Measurements from ENCODE around the gene GET4. TPM values are rescaled to one million over a fixed set of nuclear protein-coding genes. Genes with fewer than 3 reads are reported as not detected.
A peak's percentile ranks its signal among the peaks of the same experiment; 100 is the strongest.

GET4 gene
- total RNA-seq, 6 experiments from 2014 or later = 15.6 to 38.3 (median 28.3) TPM

DNA sequence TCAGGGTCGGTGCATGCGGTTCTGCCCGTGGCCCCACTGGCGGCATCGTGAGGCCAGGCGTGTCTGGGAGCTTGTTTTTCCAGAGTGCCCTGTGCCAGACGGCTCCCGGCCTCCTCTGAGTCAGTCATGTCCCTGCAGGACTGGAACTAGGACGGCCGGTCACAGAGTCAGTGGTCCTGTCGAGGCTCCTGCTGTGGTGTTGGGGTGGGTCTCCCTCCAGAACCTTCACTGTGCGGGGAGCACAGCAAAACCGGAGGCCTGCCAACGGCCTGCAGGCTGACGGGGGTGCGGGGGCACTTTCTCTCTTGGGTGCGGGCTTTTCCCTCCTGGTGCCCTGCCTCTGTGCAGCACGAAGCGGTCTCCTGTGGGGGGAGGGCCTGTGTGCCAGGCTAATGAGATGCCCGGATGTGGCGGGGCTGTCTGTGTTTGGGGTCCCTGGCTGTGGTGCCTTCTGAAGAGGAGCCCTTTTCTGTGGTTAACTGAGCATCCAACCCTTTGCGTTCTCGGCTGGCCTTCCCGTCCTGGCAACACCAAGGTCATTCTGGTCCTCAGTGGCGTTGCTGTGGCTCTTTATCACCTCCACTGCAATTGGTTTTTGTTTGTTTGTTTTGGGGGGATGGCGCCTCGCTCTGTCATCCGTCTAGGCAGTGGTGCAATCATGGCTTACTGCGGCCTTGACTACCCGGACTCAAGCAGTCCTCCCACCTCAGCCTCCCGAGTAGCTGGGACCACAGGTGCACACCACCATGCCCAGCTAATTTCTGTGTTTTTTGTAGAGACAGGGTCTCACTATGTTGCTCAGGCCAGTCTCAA is 8.0 kb downstream of the GET4 start:
- Histone ChIP-seq H3K36me3 (peaks cover 0 to 30% (median 9%) of the 10 kb centered on the region in 4 donors), H3K9me3 (no peaks in the 10 kb centered on the region), H3K27me3 (no peaks in the 10 kb centered on the region), H3K4me1 (peaks cover 0 to 81% (median 19%) of the 10 kb centered on the region in 4 donors), H3K27ac (peak overlapping the region in 1 of 3 donors; percentile 12), H3K4me3 (no peak overlapping the region)
- DNase-seq (peak in 2 of 3 donors; percentile 35 to 57), ATAC-seq (peak in 1 of 4 donors; percentile 17)
- 73% methylated on average over 8 of the region's 31 CpGs for WGBS (ENCODE audit: insufficient coverage, low coverage, low lambda C conversion rate, missing lambda C conversion rate)
- no peak for TF ChIP-seq POLR2A (IDR thresholded peaks at IDR 0.05)
- TF ChIP-seq, protein P1, sequence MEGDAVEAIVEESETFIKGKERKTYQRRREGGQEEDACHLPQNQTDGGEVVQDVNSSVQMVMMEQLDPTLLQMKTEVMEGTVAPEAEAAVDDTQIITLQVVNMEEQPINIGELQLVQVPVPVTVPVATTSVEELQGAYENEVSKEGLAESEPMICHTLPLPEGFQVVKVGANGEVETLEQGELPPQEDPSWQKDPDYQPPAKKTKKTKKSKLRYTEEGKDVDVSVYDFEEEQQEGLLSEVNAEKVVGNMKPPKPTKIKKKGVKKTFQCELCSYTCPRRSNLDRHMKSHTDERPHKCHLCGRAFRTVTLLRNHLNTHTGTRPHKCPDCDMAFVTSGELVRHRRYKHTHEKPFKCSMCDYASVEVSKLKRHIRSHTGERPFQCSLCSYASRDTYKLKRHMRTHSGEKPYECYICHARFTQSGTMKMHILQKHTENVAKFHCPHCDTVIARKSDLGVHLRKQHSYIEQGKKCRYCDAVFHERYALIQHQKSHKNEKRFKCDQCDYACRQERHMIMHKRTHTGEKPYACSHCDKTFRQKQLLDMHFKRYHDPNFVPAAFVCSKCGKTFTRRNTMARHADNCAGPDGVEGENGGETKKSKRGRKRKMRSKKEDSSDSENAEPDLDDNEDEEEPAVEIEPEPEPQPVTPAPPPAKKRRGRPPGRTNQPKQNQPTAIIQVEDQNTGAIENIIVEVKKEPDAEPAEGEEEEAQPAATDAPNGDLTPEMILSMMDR (IDR thresholded peaks at IDR 0.05) = no peak
- intact Hi-C loops (cut with DNase I) = loop anchor here in 1 of 2 donors (10.0 kb wide), 1 partner anchor 560 kb away; no protein-coding TSS in a partner anchor

DNA sequence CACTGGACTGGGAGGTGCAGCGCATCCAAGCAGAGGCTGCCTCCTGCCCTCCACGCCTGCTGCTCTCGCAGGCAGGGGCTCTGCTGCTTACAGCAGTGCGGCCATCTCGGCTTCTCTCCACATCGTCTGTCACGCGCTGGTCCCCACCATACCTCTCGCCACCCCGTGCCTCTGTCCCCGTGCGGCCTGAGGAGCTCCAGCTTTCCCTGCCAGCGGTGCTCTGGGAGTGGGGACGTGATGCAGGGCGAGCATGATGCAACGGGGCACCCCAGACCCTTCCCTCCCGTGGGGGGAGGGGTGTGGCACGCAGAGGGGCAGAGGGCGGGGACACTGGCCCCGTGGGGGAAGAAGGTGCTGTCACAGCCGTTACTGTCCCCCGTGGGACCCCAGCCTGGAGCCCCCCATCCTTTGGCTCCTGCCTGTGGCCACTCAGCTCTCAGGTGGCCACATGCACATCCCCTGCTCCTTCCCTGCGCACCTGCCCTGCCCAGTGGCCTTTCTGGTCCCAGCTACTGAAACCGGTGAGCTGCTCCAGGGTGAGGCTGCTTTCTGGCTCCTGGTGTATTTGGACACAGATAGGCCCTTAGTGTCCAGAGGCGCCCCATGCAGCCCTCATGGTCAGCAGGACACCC is 9.0 kb downstream of the GET4 start:
- intact Hi-C loops (cut with DNase I) = loop anchor here in 1 of 2 donors (10.0 kb wide), 1 partner anchor 561 kb away; no protein-coding TSS in a partner anchor
- Histone ChIP-seq H3K36me3 (peaks cover 0 to 30% (median 9%) of the 10 kb centered on the region in 4 donors), H3K4me1 (peaks cover 0 to 71% (median 15%) of the 10 kb centered on the region in 4 donors), H3K4me3 (no peak overlapping the region), H3K9me3 (no peaks in the 10 kb centered on the region), H3K27ac (no peak overlapping the region), H3K27me3 (no peaks in the 10 kb centered on the region)
- ATAC-seq (no peak), DNase-seq (peak in 2 of 3 donors; percentile 19 to 43)
- TF ChIP-seq, protein P1 (IDR thresholded peaks at IDR 0.05) = no peak
- TF ChIP-seq POLR2A (IDR thresholded peaks at IDR 0.05) = no peak
- 100% methylated on average over 1 of the region's 25 CpGs for WGBS (ENCODE audit: insufficient coverage, low coverage, low lambda C conversion rate, missing lambda C conversion rate)

DNA sequence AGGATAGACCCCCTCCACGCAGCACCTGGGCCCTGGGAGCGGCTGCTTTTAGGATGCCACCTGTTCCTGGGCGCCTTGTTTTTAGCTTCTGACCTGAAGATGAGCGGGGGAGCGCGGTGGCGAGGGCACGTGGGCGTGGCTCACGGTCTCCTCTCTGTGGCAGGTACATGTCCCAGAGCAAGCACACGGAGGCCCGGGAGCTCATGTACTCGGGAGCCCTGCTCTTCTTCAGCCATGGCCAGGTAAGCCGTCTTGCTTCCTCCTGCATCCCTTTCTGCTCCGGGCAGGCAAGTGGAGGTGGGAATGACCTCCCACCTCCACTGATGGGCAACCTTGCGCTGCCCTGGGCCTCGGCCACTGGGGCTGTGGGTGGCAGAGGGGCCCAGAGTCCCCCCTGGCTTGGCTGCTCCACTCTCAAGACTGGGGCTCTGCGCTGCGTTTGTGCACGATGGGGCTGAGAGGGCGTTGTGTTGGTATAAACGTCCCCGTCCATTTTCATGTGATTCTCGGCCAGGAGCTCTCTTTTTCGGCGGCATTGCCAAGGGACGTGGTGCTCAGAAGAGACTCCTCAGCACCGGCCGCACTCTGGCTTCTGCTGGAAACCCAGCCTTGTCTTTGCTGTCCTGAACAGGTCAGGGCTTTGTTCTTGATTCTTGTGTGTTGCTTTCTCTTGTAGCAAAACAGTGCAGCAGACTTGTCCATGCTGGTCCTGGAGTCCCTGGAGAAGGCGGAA is 9.7 kb downstream of the GET4 start:
- WGBS (ENCODE audit: insufficient coverage, low coverage, low lambda C conversion rate, missing lambda C conversion rate) = 0% methylated on average over 1 of the region's 30 CpGs
- Histone ChIP-seq H3K9me3 (no peaks in the 10 kb centered on the region), H3K4me3 (no peak overlapping the region), H3K36me3 (peaks cover 0 to 35% (median 15%) of the 10 kb centered on the region in 4 donors), H3K27ac (peak overlapping the region in 1 of 3 donors; percentile 78), H3K27me3 (no peaks in the 10 kb centered on the region), H3K4me1 (peaks cover 0 to 64% (median 13%) of the 10 kb centered on the region in 4 donors)
- DNase-seq (peak in 1 of 3 donors; percentile 11), ATAC-seq (no peak)
- intact Hi-C loops (cut with DNase I) = loop anchor here in 1 of 2 donors (10.0 kb wide), 1 partner anchor 561 kb away; no protein-coding TSS in a partner anchor
- TF ChIP-seq, protein P1 (IDR thresholded peaks at IDR 0.05) = no peak
- no peak for TF ChIP-seq POLR2A (IDR thresholded peaks at IDR 0.05)

Measured in right lobe of liver (tissue), 6 donors.